ENCODE data around the gene MAP1LC3B. TPM values are rescaled to one million over a fixed set of nuclear protein-coding genes. Genes with fewer than 3 reads are reported as not detected.
"Not testable (repeated sequence)": the region's sequence is repeated elsewhere in the genome, so short reads cannot be mapped to it uniquely, and the experiment has no call there.

The MAP1LC3B gene
- total RNA-seq, 1 experiment from 2014 or later, result 74.7 TPM

GRCh38 chr16:87384162-87384874 is 7.8 kb upstream of the MAP1LC3B start:
- ChIA-PET CTCF (interaction anchor here (1.0 kb wide), 1 partner anchor 10 kb away, joined by 5 read pairs; no protein-coding TSS in a partner anchor), POLR2A (ENCODE audit: low non-redundant PET) (no interaction called here)
- H3K4me1 ChIP-seq (ENCODE audit: insufficient read depth, low read length, poor library complexity, severe bottlenecking), result peaks cover 29% of the 10 kb centered on the region
- intact Hi-C loops (cut with micrococcal nuclease; ENCODE audit: unreplicated experiment), result no loop called here
- TF ChIP-seq, protein P1, sequence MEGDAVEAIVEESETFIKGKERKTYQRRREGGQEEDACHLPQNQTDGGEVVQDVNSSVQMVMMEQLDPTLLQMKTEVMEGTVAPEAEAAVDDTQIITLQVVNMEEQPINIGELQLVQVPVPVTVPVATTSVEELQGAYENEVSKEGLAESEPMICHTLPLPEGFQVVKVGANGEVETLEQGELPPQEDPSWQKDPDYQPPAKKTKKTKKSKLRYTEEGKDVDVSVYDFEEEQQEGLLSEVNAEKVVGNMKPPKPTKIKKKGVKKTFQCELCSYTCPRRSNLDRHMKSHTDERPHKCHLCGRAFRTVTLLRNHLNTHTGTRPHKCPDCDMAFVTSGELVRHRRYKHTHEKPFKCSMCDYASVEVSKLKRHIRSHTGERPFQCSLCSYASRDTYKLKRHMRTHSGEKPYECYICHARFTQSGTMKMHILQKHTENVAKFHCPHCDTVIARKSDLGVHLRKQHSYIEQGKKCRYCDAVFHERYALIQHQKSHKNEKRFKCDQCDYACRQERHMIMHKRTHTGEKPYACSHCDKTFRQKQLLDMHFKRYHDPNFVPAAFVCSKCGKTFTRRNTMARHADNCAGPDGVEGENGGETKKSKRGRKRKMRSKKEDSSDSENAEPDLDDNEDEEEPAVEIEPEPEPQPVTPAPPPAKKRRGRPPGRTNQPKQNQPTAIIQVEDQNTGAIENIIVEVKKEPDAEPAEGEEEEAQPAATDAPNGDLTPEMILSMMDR (conservative IDR thresholded peaks at IDR 0.05; ENCODE audit: low read depth, low read length), result no peak
- no peak for TF ChIP-seq EZH2 (IDR thresholded peaks at IDR 0.05; ENCODE audit: borderline replicate concordance, low read depth, low read length, poor library complexity, severe bottlenecking)
- H3K36me3 ChIP-seq (ENCODE audit: insufficient read depth, low read length, poor library complexity, severe bottlenecking), result no peaks in the 10 kb centered on the region
- H3K27me3 ChIP-seq (replicated peaks; ENCODE audit: insufficient read depth, low read depth, low read length, poor library complexity), result no peaks in the 10 kb centered on the region
- no TSS peak for BruUV-seq (replicated peaks)
- no peak for DNase-seq (ENCODE audit: low spot score)
- H3K9me3 ChIP-seq (ENCODE audit: low read depth, low read length, poor library complexity, severe bottlenecking), result no peaks in the 10 kb centered on the region
- H3K4me3 ChIP-seq (ENCODE audit: low read depth, low read length, poor library complexity, severe bottlenecking), result peak overlapping the region; percentile 57
- H3K27ac ChIP-seq (ENCODE audit: low read depth, low read length, poor library complexity, severe bottlenecking), result peak overlapping the region; percentile 77

DNA sequence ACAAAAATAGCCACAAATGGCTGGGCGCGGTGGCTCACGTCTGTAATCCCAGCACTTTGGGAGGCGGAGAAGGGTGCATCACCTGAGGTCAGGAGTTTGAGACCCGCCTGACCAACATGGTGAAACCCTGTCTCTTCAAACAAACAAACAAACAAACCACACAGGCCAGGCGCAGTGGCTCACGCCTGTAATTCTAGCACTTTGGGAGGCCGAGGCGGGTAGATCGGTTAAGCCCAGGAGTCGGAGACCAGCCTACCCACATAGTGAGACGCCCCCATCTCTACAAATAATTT is 7.3 kb upstream of the MAP1LC3B start:
- H3K27ac ChIP-seq (ENCODE audit: low read depth, low read length, poor library complexity, severe bottlenecking); CTCF ChIA-PET; H3K9me3 ChIP-seq (ENCODE audit: low read depth, low read length, poor library complexity, severe bottlenecking); intact Hi-C loops (cut with micrococcal nuclease; ENCODE audit: unreplicated experiment); DNase-seq (ENCODE audit: low spot score); H3K27me3 ChIP-seq (replicated peaks; ENCODE audit: insufficient read depth, low read depth, low read length, poor library complexity); H3K36me3 ChIP-seq (ENCODE audit: insufficient read depth, low read length, poor library complexity, severe bottlenecking); BruUV-seq (replicated peaks); POLR2A ChIA-PET (ENCODE audit: low non-redundant PET): not testable (repeated sequence)
- H3K4me3 ChIP-seq (ENCODE audit: low read depth, low read length, poor library complexity, severe bottlenecking), result peak overlapping the region; percentile 57
- H3K4me1 ChIP-seq (ENCODE audit: insufficient read depth, low read length, poor library complexity, severe bottlenecking), result peaks cover 34% of the 10 kb centered on the region

- no peaks in the 10 kb centered on the region for H3K36me3 ChIP-seq (ENCODE audit: insufficient read depth, low read length, poor library complexity, severe bottlenecking)
- peak; percentile 98 for DNase-seq (ENCODE audit: low spot score)
- ChIA-PET POLR2A (ENCODE audit: low non-redundant PET) (no interaction called here), CTCF (interaction anchor here (1.4 kb wide), 1 partner anchor 248 kb away, joined by 5 read pairs; no protein-coding TSS in a partner anchor)
- H3K4me3 ChIP-seq (ENCODE audit: low read depth, low read length, poor library complexity, severe bottlenecking), result peak overlapping the region; percentile 15
- intact Hi-C loops (cut with micrococcal nuclease; ENCODE audit: unreplicated experiment), result no loop called here
- no peaks in the 10 kb centered on the region for H3K27me3 ChIP-seq (replicated peaks; ENCODE audit: insufficient read depth, low read depth, low read length, poor library complexity)
- H3K9me3 ChIP-seq (ENCODE audit: low read depth, low read length, poor library complexity, severe bottlenecking), result no peaks in the 10 kb centered on the region
- H3K27ac ChIP-seq (ENCODE audit: low read depth, low read length, poor library complexity, severe bottlenecking), result peak overlapping the region; percentile 87
- TF ChIP-seq, protein P1 (conservative IDR thresholded peaks at IDR 0.05; ENCODE audit: low read depth, low read length), result no peak
- TF ChIP-seq EZH2 (IDR thresholded peaks at IDR 0.05; ENCODE audit: borderline replicate concordance, low read depth, low read length, poor library complexity, severe bottlenecking), result no peak
- peaks cover 31% of the 10 kb centered on the region for H3K4me1 ChIP-seq (ENCODE audit: insufficient read depth, low read length, poor library complexity, severe bottlenecking)
- no TSS peak for BruUV-seq (replicated peaks)
Observed at GRCh38 chr16:87387942-87388817, 4.0 kb upstream of the MAP1LC3B start.

Measured in A673 (cell line).